ENCODE data around the gene NHSL2.

The NHSL2 gene

DNA sequence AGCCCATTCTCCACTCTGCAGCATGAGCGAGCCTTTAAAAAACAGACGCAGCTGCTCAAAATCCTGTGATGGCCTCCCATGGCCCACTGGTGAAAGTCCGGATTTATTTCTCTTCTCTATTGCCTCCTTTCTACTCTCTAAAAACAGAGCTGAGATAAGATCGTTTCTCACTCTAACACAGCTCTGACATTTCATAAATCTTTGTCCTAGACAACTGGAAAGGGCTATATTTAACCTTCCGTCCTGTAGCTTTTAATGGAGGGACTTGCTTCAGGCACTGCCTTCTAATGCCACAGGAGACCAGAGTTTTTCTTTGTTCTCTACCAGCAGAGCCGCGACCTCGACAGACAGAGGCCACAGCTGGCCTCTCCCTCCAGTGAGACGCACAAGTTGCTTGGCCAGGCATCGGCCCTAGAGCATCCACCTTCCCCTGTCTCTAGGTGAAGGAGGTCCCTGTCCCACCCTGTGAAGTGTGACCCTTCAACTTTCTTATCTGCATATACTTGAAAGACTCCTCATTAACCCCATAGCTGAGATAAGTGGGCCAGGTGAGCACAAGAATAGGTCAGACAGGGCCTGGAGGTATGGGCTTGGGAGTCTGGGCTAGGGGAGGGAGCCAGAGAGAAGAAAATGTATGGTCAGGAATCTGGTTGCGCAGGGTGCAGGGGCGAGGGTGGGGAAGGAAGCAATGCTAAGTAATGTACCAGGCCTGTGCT lies 171.1 kb downstream of the NHSL2 start:
- DNase-seq, result no peak

GRCh38 chrX:72083291-72083690 lies 172.6 kb downstream of the NHSL2 start:
- no peak for DNase-seq

GRCh38 chrX:72084114-72084513 lies 173.5 kb downstream of the NHSL2 start:
- no peak for DNase-seq

DNA sequence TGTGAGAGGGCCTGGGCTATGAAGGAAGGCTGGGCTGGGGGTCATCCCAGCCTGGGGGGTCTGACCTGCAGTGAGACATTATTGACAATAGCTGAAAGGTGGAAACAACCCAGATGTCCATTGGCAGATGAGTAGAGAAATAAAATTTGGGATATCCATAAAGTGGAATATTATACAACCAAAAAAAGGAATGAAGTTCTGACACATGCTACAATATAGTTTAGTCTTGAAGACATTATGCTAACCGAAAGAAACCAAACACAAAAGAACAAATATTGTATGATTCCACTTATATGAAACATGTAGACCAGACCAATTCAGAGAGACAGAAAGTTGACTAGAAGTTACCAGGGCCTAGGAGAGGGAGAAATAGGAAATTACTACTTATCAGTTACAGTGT lies 176.3 kb downstream of the NHSL2 start:
- no peak for DNase-seq

DNA sequence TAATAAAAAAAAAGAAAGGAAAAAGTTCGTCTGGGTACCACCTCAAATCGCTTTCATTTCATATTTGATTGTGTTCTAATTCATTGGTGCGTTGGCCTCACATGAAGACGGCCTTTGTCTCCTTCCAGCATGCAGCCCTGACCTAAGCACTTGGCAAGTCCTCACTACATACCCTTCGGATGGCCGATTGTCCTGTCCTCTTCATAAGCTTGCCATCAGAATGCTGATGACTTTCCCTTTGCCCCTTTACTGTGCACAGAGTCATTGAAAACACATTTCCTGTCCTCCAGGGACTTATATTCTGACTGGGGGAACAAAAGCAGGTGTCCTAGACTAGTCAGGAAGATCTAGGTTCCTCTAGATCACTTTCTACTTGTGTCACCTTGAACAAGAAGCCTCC lies 178.1 kb downstream of the NHSL2 start:
- DNase-seq, result no peak

GRCh38 chrX:72089254-72089653 lies 178.6 kb downstream of the NHSL2 start:
- no peak for DNase-seq

DNA sequence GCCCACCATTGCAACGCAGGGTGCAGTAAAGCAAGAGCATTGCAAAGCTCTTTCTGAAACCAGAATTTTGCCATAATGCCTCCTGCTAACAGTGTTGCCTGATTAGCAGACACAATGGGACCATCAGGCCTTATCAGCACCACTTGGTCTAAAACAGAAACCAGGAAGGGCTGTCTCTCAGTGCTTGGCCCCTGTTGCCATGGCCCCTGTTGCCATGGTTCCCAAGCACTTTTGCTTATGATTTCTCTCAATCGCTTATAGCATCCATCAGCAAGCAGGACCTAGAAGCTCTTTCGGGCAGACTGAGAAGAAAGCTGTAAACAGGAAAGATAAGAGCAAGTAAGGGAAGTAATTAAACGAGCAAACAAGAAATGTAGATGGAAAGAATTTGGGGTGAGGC lies 184.2 kb downstream of the NHSL2 start:
- DNase-seq, result peak; percentile 84

GRCh38 chrX:72095370-72095769 lies 184.7 kb downstream of the NHSL2 start:
- no peak for DNase-seq

DNA sequence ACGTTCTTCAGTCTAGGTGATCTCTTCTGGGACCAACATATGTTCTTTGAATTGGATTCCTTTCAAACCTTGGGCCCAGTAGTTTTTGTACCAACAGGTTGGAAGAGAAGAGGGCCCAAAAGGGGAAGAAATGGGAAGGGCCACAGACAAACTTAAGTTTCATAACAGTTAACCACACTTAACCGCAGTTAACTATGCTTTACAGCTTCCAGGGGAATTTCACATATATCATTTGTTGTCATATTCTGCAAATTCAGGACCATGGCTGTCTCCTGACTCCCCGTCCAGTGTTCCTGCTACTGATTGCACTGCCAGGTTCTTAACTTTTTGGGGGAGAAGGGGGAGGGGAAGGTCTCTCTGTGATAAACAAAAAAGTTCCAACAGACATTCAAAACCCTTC lies 186.5 kb downstream of the NHSL2 start:
- DNase-seq, result no peak

GRCh38 chrX:72100051-72100755 lies 189.6 kb downstream of the NHSL2 start:
- DNase-seq, result peak; percentile 53

GRCh38 chrX:72100824-72101351 lies 190.2 kb downstream of the NHSL2 start:
- peak; percentile 82 for DNase-seq

- no peak for DNase-seq
These were observed 191.0 kb downstream of the NHSL2 start for GRCh38 chrX:72101597-72102037.

- no peak for DNase-seq
These were observed 191.5 kb downstream of the NHSL2 start for GRCh38 chrX:72102126-72102525.

DNA sequence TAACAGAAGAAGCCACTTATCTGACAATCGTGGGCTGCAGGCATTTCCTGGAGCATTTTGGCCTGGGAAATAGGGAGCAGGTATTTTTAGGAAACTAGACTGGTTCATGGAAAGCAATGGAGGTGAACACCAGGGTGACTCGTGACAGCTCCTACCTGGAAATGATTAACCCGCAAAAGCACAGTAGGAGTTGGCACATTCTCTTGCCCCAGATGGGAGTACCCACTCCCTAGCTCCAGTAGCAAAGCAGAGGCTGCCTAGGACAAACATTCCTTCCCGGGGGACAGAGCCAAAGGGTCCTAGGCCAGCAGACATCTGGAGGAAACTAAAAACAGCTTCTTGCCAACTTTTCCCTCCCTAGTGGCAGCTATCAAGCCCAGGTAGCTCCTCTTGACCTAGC lies 192.1 kb downstream of the NHSL2 start:
- no peak for DNase-seq

DNA sequence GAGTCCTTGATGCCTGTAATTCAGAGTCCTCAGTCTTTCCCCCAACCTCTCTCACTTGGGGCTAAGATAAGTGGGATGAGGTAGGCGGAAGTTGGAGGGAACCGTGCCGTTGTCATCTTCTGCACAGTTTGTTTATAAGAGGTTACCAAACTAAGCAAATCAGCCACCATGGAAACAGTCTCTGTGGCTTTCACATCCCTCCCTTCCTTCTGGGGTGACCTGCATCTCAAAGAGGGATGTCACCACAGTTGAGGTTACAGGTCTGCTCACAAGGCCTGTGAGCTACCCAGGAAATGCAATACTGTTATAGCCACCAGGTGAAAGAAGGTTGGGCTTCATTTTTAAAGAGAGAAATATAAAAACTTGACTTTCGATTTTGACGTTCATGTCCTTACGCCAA lies 194.8 kb downstream of the NHSL2 start:
- peak; percentile 77 for DNase-seq

GRCh38 chrX:72107320-72107719 lies 196.7 kb downstream of the NHSL2 start:
- peak; percentile 59 for DNase-seq

- DNase-seq, result peak; percentile 40
These were observed 197.4 kb downstream of the NHSL2 start for GRCh38 chrX:72107841-72108595.

GRCh38 chrX:72108666-72109065 lies 198.0 kb downstream of the NHSL2 start:
- no peak for DNase-seq

DNA sequence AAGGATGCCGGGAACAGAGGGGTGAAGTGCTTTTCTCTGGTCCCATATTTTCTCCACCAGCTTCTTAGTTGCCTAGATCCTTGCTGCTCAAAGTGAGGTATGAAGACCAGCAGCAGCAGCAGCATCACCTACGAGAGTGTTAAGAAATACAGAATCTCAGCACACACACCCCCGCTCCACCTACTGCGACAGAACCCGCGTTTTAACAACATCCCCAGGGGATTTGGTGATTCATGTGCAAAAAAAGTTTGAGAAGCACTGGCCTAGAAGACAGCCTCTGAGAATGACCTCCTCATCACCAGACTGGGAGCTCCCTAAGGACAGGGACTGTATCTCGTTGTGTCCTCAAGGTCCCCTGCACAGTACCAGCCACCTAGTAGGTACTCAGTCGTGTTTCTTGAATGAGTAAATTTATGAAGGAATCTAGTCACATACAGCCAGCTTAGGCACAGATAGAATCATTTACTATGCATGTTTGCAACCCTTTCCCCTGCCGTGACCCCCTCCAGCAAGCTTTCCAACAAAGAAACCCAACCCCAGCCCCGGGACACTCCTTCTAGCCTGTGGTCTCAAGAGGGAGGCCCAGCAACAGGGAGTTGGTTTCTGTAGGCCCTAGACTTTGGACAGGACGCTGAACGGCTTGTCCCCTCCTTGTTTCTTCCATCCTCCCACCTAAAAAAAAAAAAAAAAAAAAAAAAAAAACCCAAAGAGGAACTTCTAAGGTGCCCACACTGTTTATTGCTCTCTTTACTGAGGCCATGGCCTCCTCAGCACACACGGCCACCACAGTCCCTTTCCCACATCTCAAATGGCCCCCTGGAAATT lies 199.6 kb downstream of the NHSL2 start:
- no peak for DNase-seq

- DNase-seq, result no peak
These were observed 200.4 kb downstream of the NHSL2 start for GRCh38 chrX:72110876-72111708.

DNA sequence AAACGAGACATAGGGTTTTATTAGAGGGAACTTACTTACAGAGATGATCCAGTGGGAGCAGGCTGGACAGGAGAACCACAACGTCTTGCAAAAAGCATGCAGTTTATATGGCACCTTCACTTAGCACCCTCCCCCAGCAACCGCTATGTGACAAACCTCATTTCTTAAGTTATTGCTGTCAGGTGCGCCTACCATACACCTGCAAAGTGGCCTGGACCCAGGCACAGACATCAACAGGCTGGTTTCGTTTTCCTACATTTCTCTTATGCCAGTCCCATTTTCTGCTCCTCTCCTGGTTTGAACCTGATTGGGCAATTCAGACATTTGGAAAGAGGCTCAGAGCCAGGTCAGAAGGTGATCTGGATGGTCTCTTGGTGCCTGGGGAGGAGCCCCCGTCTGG lies 202.8 kb downstream of the NHSL2 start:
- DNase-seq, result no peak

DNA sequence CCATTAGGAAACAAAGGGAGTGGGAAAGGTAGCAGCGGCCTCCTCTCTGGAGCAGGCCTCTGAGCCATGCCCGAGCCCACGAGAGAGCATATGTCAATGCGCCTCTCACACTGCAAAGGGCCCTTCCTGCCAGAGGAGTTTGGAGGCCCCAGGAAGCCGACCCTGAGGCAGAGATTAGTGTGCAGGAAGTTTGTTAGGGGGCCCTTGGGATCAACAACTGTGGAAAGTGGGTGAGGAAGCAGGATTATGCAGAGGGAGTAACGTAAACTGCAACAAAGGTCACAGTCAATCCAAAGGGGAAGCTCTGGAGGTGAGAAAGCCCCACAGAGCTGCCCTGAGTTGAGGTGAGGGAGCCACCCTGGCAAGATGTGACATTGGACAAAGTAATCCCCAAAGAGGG lies 203.7 kb downstream of the NHSL2 start:
- DNase-seq, result no peak
